SU-DHL-6 (cell line): Measurements from ENCODE around the gene CEP135.

Source experiments
- CTCF ChIP-seq: fragments of 200-600 bp; sonication (generic); IDR thresholded peaks from one replicate; pipeline ENCODE4 v1.5.1; 2017; ENCODE audit warnings: antibody characterized with exemption, mild to moderate bottlenecking, low read length, moderate library complexity; ENCODE audit not compliant: insufficient read depth, poor library complexity, severe bottlenecking
- EZH2phosphoT487 ChIP-seq: fragments of 200-600 bp; sonication (generic), shearing (Covaris generic); conservative IDR thresholded peaks from 2 replicates; pipeline ENCODE4 v1.6.1; 2018; ENCODE audit warnings: mild to moderate bottlenecking, antibody characterized with exemption, low read length, moderate library complexity, mixed read lengths

- no peak for TF ChIP-seq CTCF
- TF ChIP-seq EZH2phosphoT487: no peak
Observed at GRCh38 chr4:55931043-55931442, 17.7 kb upstream of the CEP135 start.
